Activated CD8-positive, alpha-beta memory T cell treated with anti-CD3 and anti-CD28 coated beads, Interleukin-2, amount 50 U/mL, for 4 hours (primary cell): ENCODE results near the gene ATP13A3.

Source experiments
- DNase-seq: peaks from one replicate; pipeline ENCODE4 v3.0.0-alpha.2; 2020

Gene ATP13A3

GRCh38 chr3:194431554-194431953, 55.2 kb downstream of the ATP13A3 start:
- no peak for DNase-seq

- no peak for DNase-seq
Measured at GRCh38 chr3:194425399-194425798, 61.4 kb downstream of the ATP13A3 start.

- DNase-seq = no peak
Measured at GRCh38 chr3:194424953-194425352, 61.8 kb downstream of the ATP13A3 start.

- DNase-seq = no peak
Measured at GRCh38 chr3:194424373-194424772, 62.4 kb downstream of the ATP13A3 start.

GRCh38 chr3:194423317-194423716, 63.5 kb downstream of the ATP13A3 start:
- no peak for DNase-seq

- no peak for DNase-seq
Measured at GRCh38 chr3:194422188-194422587, 64.6 kb downstream of the ATP13A3 start.

GRCh38 chr3:194418671-194419070, 68.1 kb downstream of the ATP13A3 start:
- no peak for DNase-seq

GRCh38 chr3:194407423-194407822, 79.4 kb downstream of the ATP13A3 start:
- no peak for DNase-seq

GRCh38 chr3:194405766-194406165, 81.0 kb downstream of the ATP13A3 start:
- DNase-seq = no peak

DNA sequence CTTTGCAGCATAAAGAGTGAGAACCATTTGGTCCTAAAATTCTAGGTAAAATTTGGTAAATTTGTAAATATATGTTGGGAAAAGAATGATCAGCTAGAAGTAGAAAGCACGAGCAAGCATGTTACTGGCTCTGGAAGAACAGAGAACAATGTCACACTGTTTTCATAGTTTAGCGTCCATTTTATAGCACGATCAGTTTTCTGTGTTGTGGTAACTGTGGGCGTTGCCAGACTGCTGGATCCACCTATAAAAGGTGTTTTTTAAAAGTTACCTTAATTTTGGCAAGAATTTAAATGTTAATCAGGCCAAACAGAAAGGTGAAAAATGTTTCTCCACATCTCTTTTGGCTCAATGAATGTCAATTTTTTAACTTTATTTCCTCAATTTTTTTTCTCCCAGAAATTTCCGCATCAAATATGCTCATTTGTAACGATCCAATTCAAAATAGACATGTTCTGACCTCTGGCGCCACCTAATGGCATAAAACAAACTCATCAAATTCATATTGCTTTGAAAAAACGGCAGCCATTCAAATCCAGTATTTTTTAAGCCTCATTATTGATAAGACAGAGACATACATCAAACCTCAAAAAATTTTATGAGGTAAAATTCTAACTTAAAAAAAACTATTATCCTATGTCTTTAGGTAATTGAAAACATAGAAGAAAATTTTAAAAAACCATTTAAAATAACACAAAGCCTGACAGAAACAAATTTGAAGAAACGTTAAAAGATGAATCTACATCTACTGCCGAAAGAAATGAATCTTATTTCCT, 82.2 kb downstream of the ATP13A3 start:
- DNase-seq = no peak

DNA sequence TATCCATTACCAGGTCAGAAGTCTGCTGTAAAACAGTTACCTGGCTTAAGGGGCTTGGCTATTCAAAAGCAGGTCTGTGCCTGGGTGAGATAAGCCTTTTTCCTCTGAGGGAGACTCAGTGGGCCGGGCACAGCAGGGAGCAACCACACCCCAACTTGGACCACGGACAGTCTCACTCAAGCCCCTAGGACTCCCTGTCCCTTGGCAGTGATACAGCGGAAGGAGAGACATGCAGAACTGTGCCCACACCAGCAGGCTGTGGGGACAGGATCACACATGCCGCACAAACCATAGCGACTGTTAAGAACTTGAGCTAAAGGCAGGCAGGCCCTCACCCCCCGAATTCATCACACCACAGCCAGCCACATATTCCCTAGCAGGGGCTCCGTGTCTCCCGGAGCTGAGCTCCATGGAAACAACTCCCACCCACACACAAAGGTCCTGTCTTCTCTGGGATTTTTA, 84.9 kb downstream of the ATP13A3 start:
- DNase-seq = no peak

GRCh38 chr3:194401346-194401745, 85.5 kb downstream of the ATP13A3 start:
- DNase-seq = no peak

DNA sequence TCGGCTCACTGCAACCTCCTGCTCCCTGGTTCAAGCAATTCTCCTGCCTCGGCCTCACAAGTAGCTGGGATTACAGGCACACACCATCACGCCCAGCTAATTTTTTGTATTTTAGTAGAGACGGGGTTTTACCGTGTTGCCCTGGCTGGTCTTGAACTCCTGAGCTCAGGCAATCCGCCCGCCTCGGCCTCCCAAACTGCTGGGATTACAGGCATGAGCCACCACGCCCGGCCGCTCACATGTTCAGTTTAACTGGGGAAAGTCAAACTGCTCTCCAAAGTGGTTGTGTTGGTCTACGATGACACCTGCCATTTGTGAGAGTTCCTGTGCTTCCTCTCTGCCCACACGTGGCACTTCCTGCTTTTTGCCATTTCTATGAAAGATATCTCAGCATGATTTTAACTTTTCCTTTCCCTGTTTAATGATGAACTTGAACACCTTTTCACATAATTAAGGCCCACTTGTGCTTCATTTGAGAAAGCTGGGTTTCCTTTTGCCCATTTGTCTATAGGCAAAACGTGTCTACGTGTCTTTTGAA, 86.9 kb downstream of the ATP13A3 start:
- DNase-seq = no peak

GRCh38 chr3:194399166-194399565, 87.6 kb downstream of the ATP13A3 start, which contains the start of gene GP5:
Gene GP5 (minus strand): TSS chr3:194399266. CDS start chr3:194398282, 984 bp downstream.
- no peak for DNase-seq

DNA sequence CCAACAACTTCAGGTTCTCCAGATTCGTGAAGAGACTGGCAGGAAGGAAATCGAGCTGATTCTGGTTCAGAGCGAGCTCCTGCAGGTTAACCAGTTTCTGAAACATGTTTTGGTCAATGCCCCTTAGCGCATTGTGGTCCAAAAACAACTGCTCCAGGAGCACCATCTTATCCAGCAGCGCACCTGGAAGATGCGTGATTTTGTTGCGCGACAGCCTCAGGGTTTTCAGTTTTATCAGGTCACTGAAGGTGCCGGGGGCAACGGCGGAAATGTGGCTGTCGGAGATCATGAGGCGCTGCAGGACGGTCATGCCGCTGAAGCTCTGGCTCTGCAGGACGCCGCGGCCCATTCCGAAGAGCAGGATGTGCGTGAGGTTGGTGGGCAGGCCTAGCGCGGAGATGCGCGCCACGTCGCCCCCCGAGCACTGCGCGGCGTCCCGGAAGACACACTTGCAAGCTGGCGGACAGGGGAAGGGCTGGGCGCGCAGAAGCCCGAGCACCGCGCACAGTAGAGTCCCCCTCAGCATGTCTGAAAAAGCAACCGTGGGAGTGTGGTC, 89.0 kb downstream of the ATP13A3 start:
- DNase-seq = peak; percentile 32

GRCh38 chr3:194396859-194397756, 89.7 kb downstream of the ATP13A3 start:
- peak; percentile 33 for DNase-seq

- no peak for DNase-seq
Measured at GRCh38 chr3:194396539-194396858, 90.3 kb downstream of the ATP13A3 start.

GRCh38 chr3:194395778-194396538, 90.8 kb downstream of the ATP13A3 start:
- DNase-seq = peak; percentile 63

- no peak for DNase-seq
Measured at GRCh38 chr3:194395212-194395611, 91.6 kb downstream of the ATP13A3 start.

DNA sequence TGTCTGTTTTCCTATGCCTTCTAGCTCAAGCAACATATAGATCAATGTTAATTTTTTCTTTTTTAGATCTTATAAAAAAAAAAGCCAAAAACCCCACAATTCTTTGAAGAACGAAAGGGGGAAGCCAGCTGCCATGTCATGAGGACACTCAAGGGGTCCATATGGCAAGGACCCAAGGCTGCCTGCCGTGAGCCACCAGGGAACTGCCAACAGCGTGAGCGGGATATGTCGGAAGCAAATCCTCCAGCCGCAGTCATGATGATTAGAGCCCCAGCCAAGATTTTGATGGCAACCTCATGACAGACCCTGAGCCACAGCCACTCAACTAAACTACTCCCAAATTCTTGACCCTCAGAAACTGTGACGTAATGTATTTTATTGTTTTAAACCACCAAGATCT, 94.2 kb downstream of the ATP13A3 start:
- no peak for DNase-seq

DNA sequence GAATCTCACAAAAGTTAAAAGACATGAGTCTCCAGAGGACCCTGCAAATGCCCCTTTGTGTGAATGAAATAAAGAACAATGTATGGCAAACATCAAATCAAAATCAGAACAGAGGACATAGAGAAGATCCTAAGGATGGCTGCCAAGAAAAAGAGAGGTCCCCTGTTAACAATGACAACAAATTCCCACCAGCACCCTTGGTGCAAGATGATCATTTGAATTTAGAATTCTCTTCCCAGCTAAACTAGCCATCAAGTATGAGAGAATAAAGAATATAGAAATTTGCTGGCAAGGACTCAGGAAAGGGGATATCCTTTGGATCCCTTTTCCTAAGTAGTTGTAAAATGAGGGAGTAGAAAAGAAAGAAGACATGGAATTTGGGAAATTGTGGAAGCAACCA, 96.0 kb downstream of the ATP13A3 start:
- DNase-seq = no peak

GRCh38 chr3:194389269-194389668, 97.5 kb downstream of the ATP13A3 start:
- no peak for DNase-seq
